Ovary (tissue), 9 donors: ENCODE results near the gene PPP6R1. TPM values are rescaled to one million over a fixed set of nuclear protein-coding genes. Genes with fewer than 3 reads are reported as not detected.

Experiments
- microRNA-seq, 3 donors: library from miRNA; unstranded; fragments of <30 nt; microRNA quantifications; one replicate each; pipeline versions ENCODE4 to v1.2.0, GENCODE V29; 2019 to 2020
- polyA plus RNA-seq, 2 donors: library from polyadenylated mRNA; stranded (reverse); fragments of 200-250 nt in 1 of 2; fragments of 350-450 nt in 1 of 2; fragmentation: Illumina TruSeq in 1 of 2; extraction: RNeasy Lipid Tissue Mini Kit (QIAGEN cat#74804) in 1 of 2; gene quantifications; one replicate each; pipeline ENCODE4 v1.2.3, GENCODE V29; 2013 to 2014
- small RNA-seq: library from RNA; depleted of rRNA; stranded (forward); fragments of <200 nt; gene quantifications from one replicate; pipeline ENCODE3, GENCODE V24; 2016
- total RNA-seq, 7 donors: library from RNA; depleted of rRNA in 2 of 7; stranded (reverse); fragments of >200 nt in 2 of 7; fragmentation: NEBNext Ultra II Directional in 3 of 7; extraction: Animal tissue kit (Norgen Biotek cat#: 25700) in 3 of 7; gene quantifications; one replicate each; pipeline versions ENCODE4 v1.1.0 to v1.2.4, GENCODE V29; 2016 to 2023
- donor health status: DM: no; HTN: no; CAD: no; lungs with moderate emphysema.
- donor health status: DM: no; HTN: no; CAD: no.
- donor health status: Bipolar disorder and iron deficiency.
- donor health status: DM: yes; HTN: yes; CAD: no.
- donor health status: DM: no; HTN: no; CAD: no.
- donor health status: DM: yes; HTN: yes; CAD: no.

PPP6R1 gene
- total and polyA plus RNA-seq, 9 donors, result 14.1 to 52.2 (median 42.9) TPM

Small RNA genes lying within 50 kb of the gene (microRNA-seq; reads per million reads assigned to microRNA genes)
- gene MIR6802, result 0 to 0.95 (median 0.71) reads per million in 3 donors
- 1.8 to 8.0 (median 3.0) reads per million in 3 donors for gene MIR6803
- 0 to 0.63 (median 0.38) reads per million in 3 donors for gene MIR6804

Small RNA genes lying within 50 kb of the gene (small RNA-seq; reads per million reads assigned to genes)
- gene MIR6802, result not detected
- not detected for gene MIR6803
- gene MIR6804, result not detected

Other genes with a start within 250 kb of the PPP6R1 start
- gene GP6, start 220.8 kb downstream of the PPP6R1 start, total RNA-seq, result 1 to 10 TPM in 1 of 7 donors, under 1 TPM in 5, not detected in 1; 0.35 to 1.6 (median 0.57) TPM
- gene GP6, start 220.8 kb downstream of the PPP6R1 start, polyA plus RNA-seq, result under 1 TPM; 0.16 to 0.20 TPM
- 10 to 100 TPM in 6 of 7 donors, 1 to 10 TPM in 1; 7.8 to 17.3 (median 12.0) TPM for gene RDH13, start 195.9 kb downstream of the PPP6R1 start, total RNA-seq
- 10 to 100 TPM in 1 of 2 donors, 1 to 10 TPM in 1; 8.3 to 10.1 TPM for gene RDH13, start 195.9 kb downstream of the PPP6R1 start, polyA plus RNA-seq
- 100 to 1,000 TPM in 1 of 7 donors, 10 to 100 TPM in 2, 1 to 10 TPM in 3, under 1 TPM in 1; 0.88 to 142 (median 9.5) TPM for gene EPS8L1, start 183.1 kb downstream of the PPP6R1 start, total RNA-seq
- 1 to 10 TPM in 1 of 2 donors, under 1 TPM in 1; 0.87 to 2.8 TPM for gene EPS8L1, start 183.1 kb downstream of the PPP6R1 start, polyA plus RNA-seq
- 100 to 1,000 TPM in 4 of 7 donors, 10 to 100 TPM in 3; 45.4 to 152 (median 110) TPM for gene PPP1R12C, start 141.4 kb downstream of the PPP6R1 start, total RNA-seq
- gene PPP1R12C, start 141.4 kb downstream of the PPP6R1 start, polyA plus RNA-seq, result 100 to 1,000 TPM in 1 of 2 donors, 10 to 100 TPM in 1; 21.4 to 118 TPM
- gene TNNT1, start 109.8 kb downstream of the PPP6R1 start, total RNA-seq, result 1 to 10 TPM in 4 of 7 donors, not detected in 3; 2.0 to 3.6 (median 2.8) TPM
- 1 to 10 TPM in 1 of 2 donors, not detected in 1; 1.3 TPM for gene TNNT1, start 109.8 kb downstream of the PPP6R1 start, polyA plus RNA-seq
- 10 to 100 TPM in 1 of 7 donors, 1 to 10 TPM in 1, under 1 TPM in 3, not detected in 2; 0.62 to 10.2 (median 0.87) TPM for gene TNNI3, start 101.3 kb downstream of the PPP6R1 start, total RNA-seq
- gene TNNI3, start 101.3 kb downstream of the PPP6R1 start, polyA plus RNA-seq, result 10 to 100 TPM in 1 of 2 donors, 1 to 10 TPM in 1; 2.4 to 14.4 TPM
- 10 to 100 TPM in 1 of 7 donors, 1 to 10 TPM in 3, under 1 TPM in 1, not detected in 2; 0.48 to 34.8 (median 2.7) TPM for gene DNAAF3, start 92.4 kb downstream of the PPP6R1 start, total RNA-seq
- gene DNAAF3, start 92.4 kb downstream of the PPP6R1 start, polyA plus RNA-seq, result under 1 TPM; 0.16 to 0.72 TPM
- 1 to 10 TPM in 1 of 7 donors, under 1 TPM in 3, not detected in 3; 0.08 to 2.3 (median 0.46) TPM for gene SYT5, start 78.7 kb downstream of the PPP6R1 start, total RNA-seq
- gene SYT5, start 78.7 kb downstream of the PPP6R1 start, polyA plus RNA-seq, result not detected
- gene PTPRH, start 49.5 kb downstream of the PPP6R1 start, total RNA-seq, result 1 to 10 TPM in 5 of 7 donors, under 1 TPM in 2; 0.23 to 4.1 (median 1.2) TPM
- gene PTPRH, start 49.5 kb downstream of the PPP6R1 start, polyA plus RNA-seq, result 1 to 10 TPM in 1 of 2 donors, under 1 TPM in 1; 0.45 to 4.6 TPM
- gene TMEM86B, start 30.3 kb downstream of the PPP6R1 start, total RNA-seq, result 1 to 10 TPM; 2.6 to 4.9 (median 3.5) TPM
- gene TMEM86B, start 30.3 kb downstream of the PPP6R1 start, polyA plus RNA-seq, result 1 to 10 TPM in 1 of 2 donors, not detected in 1; 3.0 TPM
- gene HSPBP1, start 21.1 kb upstream of the PPP6R1 start, total RNA-seq, result 10 to 100 TPM; 20.5 to 40.7 (median 31.8) TPM
- gene HSPBP1, start 21.1 kb upstream of the PPP6R1 start, polyA plus RNA-seq, result 10 to 100 TPM in 1 of 2 donors, 1 to 10 TPM in 1; 3.6 to 36.5 TPM
- 10 to 100 TPM in 1 of 7 donors, 1 to 10 TPM in 6; 1.9 to 11.3 (median 4.8) TPM for gene BRSK1, start 25.0 kb upstream of the PPP6R1 start, total RNA-seq
- gene BRSK1, start 25.0 kb upstream of the PPP6R1 start, polyA plus RNA-seq, result 1 to 10 TPM; 2.3 to 5.0 TPM
- gene TMEM150B, start 66.3 kb upstream of the PPP6R1 start, total RNA-seq, result 1 to 10 TPM in 3 of 7 donors, under 1 TPM in 4; 0.36 to 3.9 (median 0.79) TPM
- gene TMEM150B, start 66.3 kb upstream of the PPP6R1 start, polyA plus RNA-seq, result under 1 TPM; 0.55 to 0.73 TPM
- gene KMT5C, start 80.9 kb upstream of the PPP6R1 start, total RNA-seq, result 10 to 100 TPM in 6 of 7 donors, 1 to 10 TPM in 1; 8.1 to 26.2 (median 12.6) TPM
- gene KMT5C, start 80.9 kb upstream of the PPP6R1 start, polyA plus RNA-seq, result 10 to 100 TPM in 1 of 2 donors, under 1 TPM in 1; 0.37 to 11.9 TPM
- 1 to 10 TPM in 1 of 7 donors, under 1 TPM in 5, not detected in 1; 0.20 to 1.5 (median 0.46) TPM for gene COX6B2, start 95.7 kb upstream of the PPP6R1 start, total RNA-seq
- gene COX6B2, start 95.7 kb upstream of the PPP6R1 start, polyA plus RNA-seq, result under 1 TPM in 1 of 2 donors, not detected in 1; 0.10 TPM
- not detected for gene GARIN5B, start 104.2 kb upstream of the PPP6R1 start, total RNA-seq
- gene GARIN5B, start 104.2 kb upstream of the PPP6R1 start, polyA plus RNA-seq, result not detected
- gene IL11, start 111.4 kb upstream of the PPP6R1 start, total RNA-seq, result 1 to 10 TPM in 1 of 7 donors, under 1 TPM in 1, not detected in 5; 0.11 to 1.3 TPM
- gene IL11, start 111.4 kb upstream of the PPP6R1 start, polyA plus RNA-seq, result under 1 TPM in 1 of 2 donors, not detected in 1; 0.08 TPM
- 10 to 100 TPM in 1 of 7 donors, 1 to 10 TPM in 3, under 1 TPM in 1, not detected in 2; 0.72 to 45.1 (median 2.5) TPM for gene TMEM190, start 117.8 kb upstream of the PPP6R1 start, total RNA-seq
- not detected for gene TMEM190, start 117.8 kb upstream of the PPP6R1 start, polyA plus RNA-seq
- gene TMEM238, start 125.3 kb upstream of the PPP6R1 start, total RNA-seq, result 10 to 100 TPM in 1 of 7 donors, 1 to 10 TPM in 5, under 1 TPM in 1; 0.93 to 31.2 (median 2.5) TPM
- under 1 TPM in 1 of 2 donors, not detected in 1; 0.10 TPM for gene TMEM238, start 125.3 kb upstream of the PPP6R1 start, polyA plus RNA-seq
- 1,000 to 10,000 TPM in 5 of 7 donors, 100 to 1,000 TPM in 2; 604 to 2,543 (median 2,257) TPM for gene RPL28, start 126.9 kb upstream of the PPP6R1 start, total RNA-seq
- 1,000 to 10,000 TPM in 1 of 2 donors, 100 to 1,000 TPM in 1; 391 to 2,645 TPM for gene RPL28, start 126.9 kb upstream of the PPP6R1 start, polyA plus RNA-seq
- gene UBE2S, start 148.8 kb upstream of the PPP6R1 start, total RNA-seq, result 10 to 100 TPM; 10.0 to 30.1 (median 17.9) TPM
- 1 to 10 TPM; 3.2 to 8.2 TPM for gene UBE2S, start 148.8 kb upstream of the PPP6R1 start, polyA plus RNA-seq
- gene SHISA7, start 184.3 kb upstream of the PPP6R1 start, total RNA-seq, result not detected
- not detected for gene SHISA7, start 184.3 kb upstream of the PPP6R1 start, polyA plus RNA-seq
- gene ISOC2, start 202.6 kb upstream of the PPP6R1 start, total RNA-seq, result 10 to 100 TPM; 21.8 to 39.2 (median 31.7) TPM
- 10 to 100 TPM in 1 of 2 donors, 1 to 10 TPM in 1; 1.4 to 39.4 TPM for gene ISOC2, start 202.6 kb upstream of the PPP6R1 start, polyA plus RNA-seq
- gene C19orf85, start 205.7 kb upstream of the PPP6R1 start, total RNA-seq, result not detected
- gene C19orf85, start 205.7 kb upstream of the PPP6R1 start, polyA plus RNA-seq, result not detected
- 10 to 100 TPM in 2 of 7 donors, 1 to 10 TPM in 5; 3.8 to 18.4 (median 8.7) TPM for gene ZNF628, start 217.6 kb upstream of the PPP6R1 start, total RNA-seq
- 1 to 10 TPM in 1 of 2 donors, not detected in 1; 8.7 TPM for gene ZNF628, start 217.6 kb upstream of the PPP6R1 start, polyA plus RNA-seq
- 10 to 100 TPM in 6 of 7 donors, 1 to 10 TPM in 1; 9.2 to 40.4 (median 35.8) TPM for gene NAT14, start 226.2 kb upstream of the PPP6R1 start, total RNA-seq
- 10 to 100 TPM in 1 of 2 donors, 1 to 10 TPM in 1; 3.2 to 23.5 TPM for gene NAT14, start 226.2 kb upstream of the PPP6R1 start, polyA plus RNA-seq
- 10 to 100 TPM in 6 of 7 donors, 1 to 10 TPM in 1; 5.7 to 29.7 (median 21.1) TPM for gene SSC5D, start 229.4 kb upstream of the PPP6R1 start, total RNA-seq
- gene SSC5D, start 229.4 kb upstream of the PPP6R1 start, polyA plus RNA-seq, result 10 to 100 TPM; 10.1 to 11.4 TPM